ENCODE results near the gene IL27RA. TPM values are rescaled to one million over a fixed set of nuclear protein-coding genes. Genes with fewer than 3 reads are reported as not detected.

The IL27RA gene
- total and polyA plus RNA-seq, 2 donors (not counting 3 experiments of a cell fraction or from before 2014, with no cell fraction given) = 1.6 to 4.5 TPM

DNA sequence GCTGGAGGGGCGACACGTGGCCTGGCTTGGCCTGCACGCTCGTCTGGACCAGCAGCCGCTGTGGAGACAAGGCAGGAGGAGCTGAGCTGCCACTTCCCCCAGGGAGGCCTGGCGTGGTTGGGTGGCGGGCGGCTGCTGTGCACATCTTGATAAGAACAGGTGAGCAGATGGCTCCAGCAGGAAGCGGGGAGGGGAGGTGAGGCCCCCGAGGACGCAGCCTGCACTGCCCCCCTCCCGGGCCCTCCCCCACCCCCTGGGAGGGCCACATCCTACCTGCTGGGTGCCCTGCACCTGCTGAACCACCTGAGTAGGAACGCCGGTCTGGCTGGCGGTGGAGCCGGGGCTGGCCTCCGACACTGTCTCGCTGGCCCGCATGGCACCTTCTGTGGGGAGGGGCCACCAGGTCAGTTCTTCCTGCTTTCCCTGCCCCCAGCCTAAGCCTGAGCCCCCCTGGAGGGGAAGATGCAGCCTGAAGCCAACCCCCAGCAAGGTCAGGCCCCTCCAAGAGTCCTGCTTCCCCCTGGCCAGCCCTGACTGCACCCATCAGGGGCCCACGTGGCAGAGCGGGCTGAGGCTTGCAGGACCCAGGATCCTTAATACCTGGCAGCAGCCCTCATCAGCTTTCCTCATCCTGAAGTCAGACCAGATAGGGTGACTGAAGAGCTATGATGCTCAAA lies 48.2 kb upstream of the IL27RA start:
- Histone ChIP-seq H3K9me1 (replicated peaks; ENCODE audit: control insufficient read depth, extremely low read depth, insufficient read depth, low read length) (no peaks in the 10 kb centered on the region), H3K36me3 (ENCODE audit: control insufficient read depth in 2 of 2, extremely low read depth in 1 of 2, insufficient read depth in 2 of 2, low read length in 2 of 2) (peaks cover 0 to 2% of the 10 kb centered on the region in 2 experiments), H3K9me3 (replicated peaks; ENCODE audit: control insufficient read depth, insufficient read depth, low read length) (no peaks in the 10 kb centered on the region), H3K27ac (ENCODE audit: insufficient read depth, low read depth, low read length) (no peak overlapping the region), H3K4me1 (ENCODE audit: control insufficient read depth, extremely low read depth, insufficient read depth, low read length) (peaks cover 31% of the 10 kb centered on the region), H2AFZ (ENCODE audit: low read depth, low read length) (no peak overlapping the region), H3K4me2 (ENCODE audit: insufficient read depth, low read length) (no peak overlapping the region), H3K27me3 (ENCODE audit: control insufficient read depth in 2 of 2, insufficient read depth in 2 of 2, low read length in 2 of 2) (no peaks in the 10 kb centered on the region), H4K20me1 (replicated peaks; ENCODE audit: control insufficient read depth, extremely low read depth, insufficient read depth, low read length) (no peaks in the 10 kb centered on the region), H3K79me2 (ENCODE audit: control insufficient read depth, insufficient read depth, low read length) (no peaks in the 10 kb centered on the region), H3K4me3 (replicated peaks in 1 of 3; ENCODE audit: insufficient read depth in 1 of 3, low read depth in 1 of 3, low read length in 3 of 3) (no peak overlapping the region), H3K9ac (replicated peaks; ENCODE audit: extremely low read depth, insufficient read depth, low read length) (no peak overlapping the region)
- dilution Hi-C loops (cut with MboI; ENCODE audit: extremely low pct_ligation_motif_present, low sequenced_read_pairs) (no loop called here), intact Hi-C loops (cut with micrococcal nuclease) (no loop called here)
- TF ChIP-seq JUN (IDR thresholded peaks at IDR 0.05; ENCODE audit: borderline replicate concordance, insufficient read depth, insufficient read length, low read depth) = no peak
- TF ChIP-seq POLR2A (IDR thresholded peaks at IDR 0.05; ENCODE audit: low read depth, low read length) = no peak
- TF ChIP-seq, protein P1, sequence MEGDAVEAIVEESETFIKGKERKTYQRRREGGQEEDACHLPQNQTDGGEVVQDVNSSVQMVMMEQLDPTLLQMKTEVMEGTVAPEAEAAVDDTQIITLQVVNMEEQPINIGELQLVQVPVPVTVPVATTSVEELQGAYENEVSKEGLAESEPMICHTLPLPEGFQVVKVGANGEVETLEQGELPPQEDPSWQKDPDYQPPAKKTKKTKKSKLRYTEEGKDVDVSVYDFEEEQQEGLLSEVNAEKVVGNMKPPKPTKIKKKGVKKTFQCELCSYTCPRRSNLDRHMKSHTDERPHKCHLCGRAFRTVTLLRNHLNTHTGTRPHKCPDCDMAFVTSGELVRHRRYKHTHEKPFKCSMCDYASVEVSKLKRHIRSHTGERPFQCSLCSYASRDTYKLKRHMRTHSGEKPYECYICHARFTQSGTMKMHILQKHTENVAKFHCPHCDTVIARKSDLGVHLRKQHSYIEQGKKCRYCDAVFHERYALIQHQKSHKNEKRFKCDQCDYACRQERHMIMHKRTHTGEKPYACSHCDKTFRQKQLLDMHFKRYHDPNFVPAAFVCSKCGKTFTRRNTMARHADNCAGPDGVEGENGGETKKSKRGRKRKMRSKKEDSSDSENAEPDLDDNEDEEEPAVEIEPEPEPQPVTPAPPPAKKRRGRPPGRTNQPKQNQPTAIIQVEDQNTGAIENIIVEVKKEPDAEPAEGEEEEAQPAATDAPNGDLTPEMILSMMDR (IDR thresholded peaks at IDR 0.05; ENCODE audit: extremely low read depth in 1 of 2, insufficient read depth in 1 of 2, low read depth in 1 of 2, low read length in 2 of 2) = no peak
- TF ChIP-seq FOS (IDR thresholded peaks at IDR 0.05; ENCODE audit: borderline replicate concordance, insufficient read depth, low read length) = no peak
- TF ChIP-seq, protein P2, sequence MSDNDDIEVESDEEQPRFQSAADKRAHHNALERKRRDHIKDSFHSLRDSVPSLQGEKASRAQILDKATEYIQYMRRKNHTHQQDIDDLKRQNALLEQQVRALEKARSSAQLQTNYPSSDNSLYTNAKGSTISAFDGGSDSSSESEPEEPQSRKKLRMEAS (IDR thresholded peaks at IDR 0.05; ENCODE audit: insufficient read depth, insufficient read length) = no peak
- no peak for TF ChIP-seq MYC (IDR thresholded peaks at IDR 0.05; ENCODE audit: low read depth, low read length)
- TF ChIP-seq GATA2 (IDR thresholded peaks at IDR 0.05; ENCODE audit: insufficient read depth, insufficient read length, low read depth, low read length) = no peak
- no peak for TF ChIP-seq EZH2 (IDR thresholded peaks at IDR 0.05; ENCODE audit: borderline replicate concordance, low read depth, low read length, severe bottlenecking)
- no peak for TF ChIP-seq POLR2AphosphoS5 (IDR thresholded peaks at IDR 0.05; ENCODE audit: insufficient read depth, low read depth, low read length)
- POLR2A ChIA-PET = no interaction called here
- DNase-seq (ENCODE audit: low read depth, low spot score) (no peak), FAIRE-seq (no peak)
- no TSS peak for BruUV-seq (replicated peaks)
- CTCF ChIA-PET = no interaction called here

Data from endothelial cell of umbilical vein (primary cell).